K562 (cell line): ENCODE results near the gene VPS13D. TPM values are rescaled to one million over a fixed set of nuclear protein-coding genes. Genes with fewer than 3 reads are reported as not detected.

Experiments used
- BACH1 ChIP-seq: fragments of 200-800 bp; sonication (Bioruptor generic); IDR thresholded peaks from 2 replicates; pipeline ENCODE4 v1.6.1; 2016; ENCODE audit warnings: missing genetic modification characterization, missing compliant biosample characterization
- CBX8 ChIP-seq: fragments of 200-600 bp; sonication (generic); IDR thresholded peaks from 2 replicates; pipeline ENCODE4 v1.6.1; 2012; ENCODE audit warnings: borderline replicate concordance, mixed run types, low read depth, mild to moderate bottlenecking, moderate library complexity, mixed read lengths, low read length, control low read depth, inconsistent platforms; ENCODE audit not compliant: poor library complexity, severe bottlenecking; ENCODE audit errors: extremely low read depth
- CREB3L1 ChIP-seq: fragments of 450-650 bp; IDR thresholded peaks from 2 replicates; pipeline ENCODE4 v1.6.1; 2014; ENCODE audit warnings: low read depth, mild to moderate bottlenecking, moderate library complexity, borderline replicate concordance
- CREBBP ChIP-seq: IDR thresholded peaks from one replicate; pipeline ENCODE4 v1.6.1; 2012; ENCODE audit warnings: low read depth, mild to moderate bottlenecking, control low read depth, inconsistent platforms, low read length
- EWSR1 ChIP-seq: fragments of 450-650 bp; IDR thresholded peaks from 2 replicates; pipeline ENCODE4 v1.6.1; 2018; ENCODE audit warnings: borderline replicate concordance, mild to moderate bottlenecking, low read depth, moderate library complexity; ENCODE audit not compliant: partially characterized antibody
- FOXJ3 ChIP-seq: sonication (generic); formaldehyde crosslinking; IDR thresholded peaks from 2 replicates; pipeline ENCODE4 v1.4.0; 2020; ENCODE audit warnings: mild to moderate bottlenecking, missing genetic modification reagents
- FOXK2 ChIP-seq, 2 experiments: fragments of 450-650 bp; IDR thresholded peaks in 1 of 2; conservative IDR thresholded peaks in 1 of 2; 2 replicates each; pipeline ENCODE4 v1.6.1; 2016; ENCODE audit warnings: low read depth in 2 of 2, mild to moderate bottlenecking in 1 of 2
- GMEB1 ChIP-seq: fragments of 250-450 bp; sonication (Bioruptor Pico); IDR thresholded peaks from 2 replicates; pipeline ENCODE4 v1.4.0; 2020; ENCODE audit warnings: mild to moderate bottlenecking
- HMG20A ChIP-seq: fragments of 450-650 bp; formaldehyde crosslinking; conservative IDR thresholded peaks from 2 replicates; pipeline ENCODE4 v1.4.0; 2020; ENCODE audit warnings: mild to moderate bottlenecking, mixed read lengths
- NFE2 ChIP-seq: IDR thresholded peaks from 2 replicates; pipeline ENCODE4 v1.6.1; 2014; ENCODE audit warnings: antibody characterized with exemption, low read depth
- NRF1 ChIP-seq, 2 experiments: fragments of 450-650 bp; IDR thresholded peaks in 1 of 2; conservative IDR thresholded peaks in 1 of 2; 2 replicates each; pipeline ENCODE4 v1.6.1; 2014; ENCODE audit warnings: mild to moderate bottlenecking in 2 of 2
- PHF8 ChIP-seq: fragments of 200-600 bp; sonication (generic); IDR thresholded peaks from 2 replicates; pipeline ENCODE4 v1.6.1; 2012; ENCODE audit warnings: mixed run types, mild to moderate bottlenecking, inconsistent platforms, low read length, moderate library complexity, borderline replicate concordance
- RHOXF2B ChIP-seq: fragments of 250-450 bp; sonication (Bioruptor Pico); conservative IDR thresholded peaks from 2 replicates; pipeline ENCODE4 v1.5.1; 2021
- SAFB2 ChIP-seq: fragments of 200-400 bp; formaldehyde crosslinking; IDR thresholded peaks from 2 replicates; pipeline ENCODE4 v1.6.1; 2018; ENCODE audit warnings: borderline replicate concordance, low read length, low read depth, moderate library complexity; ENCODE audit not compliant: severe bottlenecking
- TCF7 ChIP-seq: sonication (generic); IDR thresholded peaks from 2 replicates; pipeline ENCODE4 v1.6.1; 2016; ENCODE audit warnings: antibody characterized with exemption, borderline replicate concordance
- ZNF133 ChIP-seq: fragments of 250-450 bp; sonication (Bioruptor Pico); IDR thresholded peaks from 2 replicates; pipeline ENCODE4 v1.4.0; 2020; ENCODE audit warnings: mild to moderate bottlenecking
- ZNF165 ChIP-seq: fragments of 250-450 bp; sonication (Bioruptor Pico); IDR thresholded peaks from 2 replicates; pipeline ENCODE4 v1.4.0; 2020; ENCODE audit warnings: borderline replicate concordance
- ZNF551 ChIP-seq: fragments of 250-450 bp; sonication (Bioruptor Pico); IDR thresholded peaks from 2 replicates; pipeline ENCODE4 v1.5.0; 2021; ENCODE audit warnings: mild to moderate bottlenecking, moderate library complexity
- ZNF592 ChIP-seq: fragments of 450-650 bp; IDR thresholded peaks from 2 replicates; pipeline ENCODE4 v1.6.1; 2017; ENCODE audit warnings: antibody characterized with exemption, mild to moderate bottlenecking
- polyA plus RNA-seq, 8 experiments: library from polyadenylated mRNA; depleted of rRNA in 4 of 8; stranded (reverse) in 5 of 8; unstranded in 3 of 8; fragments of >200 nt; fragmentation: Nextera tagmentation in 2 of 8; fragmentation: Illumina TruSeq in 1 of 8; extraction: Ambion mirVana in 2 of 8; extraction: Trizol in 1 of 8; gene quantifications; 2 replicates each; pipeline versions ENCODE4 v1.2.1 to v1.2.3, GENCODE V29; 2011 to 2014; ENCODE audit warnings: inconsistent platforms in 1 of 8, missing spikeins in 1 of 8
- total RNA-seq, 7 experiments: library from RNA; depleted of rRNA in 6 of 7; stranded (reverse); fragments of >200 nt in 6 of 7; fragmentation: Illumina TruSeq in 2 of 7; extraction: Trizol in 2 of 7; gene quantifications; 2 replicates each; pipeline versions ENCODE4 v1.2.1 to v1.2.3, GENCODE V29; 2011 to 2021; ENCODE audit warnings: low replicate concordance in 1 of 7
- TF ChIP-seq, protein P1 (sequence below), 3 experiments: IDR thresholded peaks in 2 of 3; conservative IDR thresholded peaks in 1 of 3; 2 replicates each; pipeline ENCODE4 v1.5.1; 2011 to 2012; ENCODE audit warnings: low read length in 3 of 3, mild to moderate bottlenecking in 3 of 3, control low read depth in 2 of 3, improper control_type of control experiment in 1 of 3, inconsistent platforms in 1 of 3, low read depth in 1 of 3, mixed read lengths in 1 of 3, moderate library complexity in 1 of 3; ENCODE audit not compliant: insufficient read depth in 2 of 3

Gene VPS13D
- total and polyA plus RNA-seq, 9 of the 15 experiments (the other 6 are each of a cell fraction or from before 2014, with no cell fraction given): 6.1 to 51.5 (median 38.5) TPM

GRCh38 chr1:12537294-12537693, 307.5 kb downstream of the VPS13D start (continued):
- TF ChIP-seq CREB3L1 (no peak), CBX8 (no peak), PHF8 (no peak), FOXK2 (conservative IDR thresholded peaks at IDR 0.05 in 1 of 2, IDR thresholded peaks at IDR 0.05 in 1 of 2; ENCODE audit: low read depth in 2 of 2) (no peak), NFE2 (no peak), RHOXF2B (CRISPR knock-in tag) (no peak), HMG20A (no peak), SAFB2 (no peak), FOXJ3 (CRISPR knock-in tag) (no peak), CREBBP (no peak), TCF7 (no peak), ZNF551 (CRISPR knock-in tag) (no peak), BACH1 (tag) (no peak), ZNF165 (no peak), NRF1 (conservative IDR thresholded peaks at IDR 0.05 in 1 of 2, IDR thresholded peaks at IDR 0.05 in 1 of 2) (no peak), EWSR1 (no peak), ZNF133 (no peak), ZNF592 (peak; percentile 86), GMEB1 (CRISPR knock-in tag) (no peak)
- TF ChIP-seq, protein P1, sequence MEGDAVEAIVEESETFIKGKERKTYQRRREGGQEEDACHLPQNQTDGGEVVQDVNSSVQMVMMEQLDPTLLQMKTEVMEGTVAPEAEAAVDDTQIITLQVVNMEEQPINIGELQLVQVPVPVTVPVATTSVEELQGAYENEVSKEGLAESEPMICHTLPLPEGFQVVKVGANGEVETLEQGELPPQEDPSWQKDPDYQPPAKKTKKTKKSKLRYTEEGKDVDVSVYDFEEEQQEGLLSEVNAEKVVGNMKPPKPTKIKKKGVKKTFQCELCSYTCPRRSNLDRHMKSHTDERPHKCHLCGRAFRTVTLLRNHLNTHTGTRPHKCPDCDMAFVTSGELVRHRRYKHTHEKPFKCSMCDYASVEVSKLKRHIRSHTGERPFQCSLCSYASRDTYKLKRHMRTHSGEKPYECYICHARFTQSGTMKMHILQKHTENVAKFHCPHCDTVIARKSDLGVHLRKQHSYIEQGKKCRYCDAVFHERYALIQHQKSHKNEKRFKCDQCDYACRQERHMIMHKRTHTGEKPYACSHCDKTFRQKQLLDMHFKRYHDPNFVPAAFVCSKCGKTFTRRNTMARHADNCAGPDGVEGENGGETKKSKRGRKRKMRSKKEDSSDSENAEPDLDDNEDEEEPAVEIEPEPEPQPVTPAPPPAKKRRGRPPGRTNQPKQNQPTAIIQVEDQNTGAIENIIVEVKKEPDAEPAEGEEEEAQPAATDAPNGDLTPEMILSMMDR (IDR thresholded peaks at IDR 0.05 in 2 of 3, conservative IDR thresholded peaks at IDR 0.05 in 1 of 3; ENCODE audit: insufficient read depth in 2 of 3, low read depth in 1 of 3, low read length in 3 of 3): peak in 1 of 3 experiments; percentile 30; a peak in 1 of 6 replicates
